ENCODE measurements around the gene RBFOX2.

GRCh38 chr22:35802885-35803284 is 225.7 kb downstream of the RBFOX2 start:
- TF ChIP-seq, protein P1, sequence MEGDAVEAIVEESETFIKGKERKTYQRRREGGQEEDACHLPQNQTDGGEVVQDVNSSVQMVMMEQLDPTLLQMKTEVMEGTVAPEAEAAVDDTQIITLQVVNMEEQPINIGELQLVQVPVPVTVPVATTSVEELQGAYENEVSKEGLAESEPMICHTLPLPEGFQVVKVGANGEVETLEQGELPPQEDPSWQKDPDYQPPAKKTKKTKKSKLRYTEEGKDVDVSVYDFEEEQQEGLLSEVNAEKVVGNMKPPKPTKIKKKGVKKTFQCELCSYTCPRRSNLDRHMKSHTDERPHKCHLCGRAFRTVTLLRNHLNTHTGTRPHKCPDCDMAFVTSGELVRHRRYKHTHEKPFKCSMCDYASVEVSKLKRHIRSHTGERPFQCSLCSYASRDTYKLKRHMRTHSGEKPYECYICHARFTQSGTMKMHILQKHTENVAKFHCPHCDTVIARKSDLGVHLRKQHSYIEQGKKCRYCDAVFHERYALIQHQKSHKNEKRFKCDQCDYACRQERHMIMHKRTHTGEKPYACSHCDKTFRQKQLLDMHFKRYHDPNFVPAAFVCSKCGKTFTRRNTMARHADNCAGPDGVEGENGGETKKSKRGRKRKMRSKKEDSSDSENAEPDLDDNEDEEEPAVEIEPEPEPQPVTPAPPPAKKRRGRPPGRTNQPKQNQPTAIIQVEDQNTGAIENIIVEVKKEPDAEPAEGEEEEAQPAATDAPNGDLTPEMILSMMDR (conservative IDR thresholded peaks at IDR 0.05 in 1 of 2, IDR thresholded peaks at IDR 0.05 in 1 of 2; ENCODE audit: extremely low read depth in 1 of 2, insufficient read depth in 1 of 2, low read depth in 1 of 2, low read length in 2 of 2) = no peak
- TF ChIP-seq EZH2 (IDR thresholded peaks at IDR 0.05; ENCODE audit: borderline replicate concordance, low read length) = no peak
